GM23338 (cell line): ENCODE measurements around the gene PSORS1C2. TPM values are rescaled to one million over a fixed set of nuclear protein-coding genes. Genes with fewer than 3 reads are reported as not detected.

Experiments used
- ATAC-seq: fragments of 200-7000 bp; cut with Tn5 transposase; 3 replicates; pipeline ENCODE4 v1.9.1; 2020
- DNase-seq: peaks from one replicate; pipeline ENCODE4 v3.0.0-alpha.2; 2015; ENCODE audit warnings: low spot score
- H2AFZ ChIP-seq: fragments of 200-600 bp; sonication (generic); 2 replicates; pipeline ENCODE4 v1.8.0; 2016; ENCODE audit warnings: antibody characterized with exemption, mild to moderate bottlenecking, moderate library complexity
- H3F3A ChIP-seq: fragments of 200-600 bp; sonication (generic); replicated peaks from 2 replicates; pipeline ENCODE4 v1.8.0; 2017; ENCODE audit warnings: antibody characterized with exemption, mixed run types, low read depth
- H3K27ac ChIP-seq: fragments of 200-600 bp; sonication (generic); 2 replicates; pipeline ENCODE4 v1.6.1; 2016; ENCODE audit warnings: low read depth
- H3K27me3 ChIP-seq: fragments of 200-600 bp; sonication (generic); 2 replicates; pipeline ENCODE4 v1.8.0; 2016; ENCODE audit warnings: mild to moderate bottlenecking, mixed run types, moderate library complexity; ENCODE audit not compliant: insufficient read depth
- H3K36me3 ChIP-seq: fragments of 200-600 bp; sonication (generic); 2 replicates; pipeline ENCODE4 v1.8.0; 2016; ENCODE audit warnings: mild to moderate bottlenecking; ENCODE audit not compliant: insufficient read depth
- H3K4me1 ChIP-seq: fragments of 200-600 bp; sonication (generic); 2 replicates; pipeline ENCODE4 v1.8.0; 2016; ENCODE audit warnings: mild to moderate bottlenecking, moderate library complexity; ENCODE audit not compliant: insufficient read depth
- H3K4me2 ChIP-seq: fragments of 200-600 bp; sonication (generic); 2 replicates; pipeline ENCODE4 v1.7.1; 2017; ENCODE audit warnings: mixed run types
- H3K4me3 ChIP-seq: fragments of 200-600 bp; sonication (generic); 2 replicates; pipeline ENCODE4 v1.6.1; 2016; ENCODE audit warnings: mixed run types
- H3K79me2 ChIP-seq: fragments of 200-600 bp; sonication (generic); replicated peaks from 2 replicates; pipeline ENCODE4 v1.8.0; 2017; ENCODE audit warnings: mild to moderate bottlenecking; ENCODE audit not compliant: insufficient read depth
- H3K9me2 ChIP-seq: fragments of 200-600 bp; sonication (generic); 2 replicates; pipeline ENCODE4 v1.8.0; 2017; ENCODE audit not compliant: insufficient read depth
- H4K20me1 ChIP-seq: fragments of 200-600 bp; sonication (generic); replicated peaks from 2 replicates; pipeline ENCODE4 v1.8.0; 2017; ENCODE audit warnings: mild to moderate bottlenecking; ENCODE audit not compliant: insufficient read depth
- H3K27ac Mint-ChIP-seq: 2 replicates; pipeline ENCODE4 v1.8.0; 2020; ENCODE audit warnings: inconsistent platforms, mild to moderate bottlenecking, moderate library complexity, mixed read lengths
- H3K27me3 Mint-ChIP-seq: 3 replicates; pipeline ENCODE4 v1.8.0; 2022; ENCODE audit warnings: low read depth, mild to moderate bottlenecking, moderate library complexity, mixed read lengths, inconsistent platforms; ENCODE audit not compliant: insufficient read depth, poor library complexity
- H3K36me3 Mint-ChIP-seq: 3 replicates; pipeline ENCODE4 v1.8.0; 2021; ENCODE audit warnings: low read depth, mild to moderate bottlenecking, inconsistent platforms, moderate library complexity, mixed read lengths
- H3K4me1 Mint-ChIP-seq: 3 replicates; pipeline ENCODE4 v1.8.0; 2020; ENCODE audit warnings: mild to moderate bottlenecking, inconsistent platforms, mixed read lengths
- H3K4me3 Mint-ChIP-seq: 3 replicates; pipeline ENCODE4 v1.8.0; 2021; ENCODE audit warnings: moderate library complexity, mild to moderate bottlenecking, inconsistent platforms, mixed read lengths
- H3K9me3 Mint-ChIP-seq: 3 replicates; pipeline ENCODE4 v1.8.0; 2020; ENCODE audit warnings: moderate library complexity, mild to moderate bottlenecking, inconsistent platforms, mixed read lengths
- CREB1 ChIP-seq: fragments of 250-450 bp; sonication (Bioruptor Pico); IDR thresholded peaks from 2 replicates; pipeline ENCODE4 v1.5.0; 2020; ENCODE audit warnings: low read depth, mild to moderate bottlenecking, moderate library complexity
- EZH2 ChIP-seq: fragments of 200-600 bp; sonication (generic); IDR thresholded peaks from one replicate; pipeline ENCODE4 v1.8.0; 2017; ENCODE audit warnings: antibody characterized with exemption, mild to moderate bottlenecking, low read depth; ENCODE audit not compliant: unreplicated experiment
- EZH2phosphoT487 ChIP-seq: fragments of 200-600 bp; sonication (generic); IDR thresholded peaks from one replicate; pipeline ENCODE4 v1.8.1; 2018; ENCODE audit warnings: antibody characterized with exemption; ENCODE audit not compliant: unreplicated experiment
- JUNB ChIP-seq: IDR thresholded peaks from one replicate; pipeline ENCODE4 v1.6.1; 2016; ENCODE audit warnings: antibody characterized with exemption; ENCODE audit not compliant: unreplicated experiment
- NANOG ChIP-seq: IDR thresholded peaks from 2 replicates; pipeline ENCODE4 v1.6.1; 2016; ENCODE audit warnings: antibody characterized with exemption, borderline replicate concordance
- POLR2AphosphoS5 ChIP-seq: IDR thresholded peaks from 2 replicates; pipeline ENCODE4 v1.6.1; 2016; ENCODE audit warnings: antibody characterized with exemption, low read depth
- REST ChIP-seq: IDR thresholded peaks from one replicate; pipeline ENCODE4 v1.6.1; 2018; ENCODE audit warnings: antibody characterized with exemption; ENCODE audit not compliant: unreplicated experiment
- STAT1 ChIP-seq: IDR thresholded peaks from one replicate; pipeline ENCODE4 v1.6.1; 2016; ENCODE audit warnings: antibody characterized with exemption; ENCODE audit not compliant: unreplicated experiment
- ZNF114 ChIP-seq: fragments of 250-450 bp; sonication (Bioruptor Pico); IDR thresholded peaks from 2 replicates; pipeline ENCODE4 v1.5.0; 2020; ENCODE audit warnings: mild to moderate bottlenecking, moderate library complexity
- ZNF331 ChIP-seq: fragments of 250-450 bp; sonication (Bioruptor Pico); IDR thresholded peaks from 2 replicates; pipeline ENCODE4 v1.5.0; 2020; ENCODE audit warnings: low read depth, mild to moderate bottlenecking, moderate library complexity
- ZNF462 ChIP-seq: fragments of 250-450 bp; sonication (Bioruptor Pico); IDR thresholded peaks from 2 replicates; pipeline ENCODE4 v1.5.0; 2020; ENCODE audit warnings: mild to moderate bottlenecking, moderate library complexity
- polyA plus RNA-seq: library from polyadenylated mRNA; unstranded; fragments of >200 nt; fragmentation: Nextera tagmentation; extraction: Ambion mirVana; gene quantifications from 2 replicates; pipeline ENCODE4 v1.2.1, GENCODE V29; 2016
- total RNA-seq: library from RNA; depleted of rRNA; stranded (reverse); fragments of >200 nt; shearing (Covaris generic); gene quantifications from 2 replicates; pipeline ENCODE4 v1.2.3, GENCODE V29; 2014
- TF ChIP-seq, protein P1 (sequence below), 2 experiments: fragments of 200-600 bp in 1 of 2; sonication (generic) in 1 of 2; conservative IDR thresholded peaks; 2 replicates each; pipeline versions ENCODE4 v1.5.1 to v1.6.1; 2016 to 2017; ENCODE audit warnings: antibody characterized with exemption in 2 of 2, low read depth in 2 of 2, mild to moderate bottlenecking in 2 of 2, moderate library complexity in 1 of 2
- TF ChIP-seq, protein P2 (sequence below): IDR thresholded peaks from 2 replicates; pipeline ENCODE4 v1.6.1; 2016; ENCODE audit warnings: antibody characterized with exemption

The PSORS1C2 gene
- total and polyA plus RNA-seq, 2 experiments from 2014 or later = 0.47 TPM; not detected in 1

DNA sequence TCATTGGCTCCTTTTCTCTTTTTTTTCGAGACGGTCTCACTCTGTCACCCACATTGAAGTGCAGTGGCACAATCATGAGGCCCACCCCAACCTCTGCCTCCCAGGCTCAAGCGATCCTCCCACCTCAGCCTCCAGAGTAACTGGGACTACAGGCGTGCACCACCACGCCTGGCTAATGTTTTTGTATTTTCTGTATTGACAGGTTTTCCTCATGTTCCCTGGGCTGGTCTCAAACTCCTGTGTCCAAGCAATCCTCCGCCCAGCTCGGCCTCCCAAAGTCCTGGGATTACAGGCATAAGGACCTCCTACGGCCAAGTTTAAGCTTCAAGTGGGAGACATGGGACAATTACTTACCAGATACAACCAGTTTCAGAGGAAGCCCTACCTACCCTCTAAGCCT is 41.0 kb upstream of the PSORS1C2 start:
- no peaks in the 10 kb centered on the region for H3K9me3 Mint-ChIP-seq
- peaks cover 33% of the 10 kb centered on the region for H3K4me1 ChIP-seq
- H2AFZ ChIP-seq = no peak overlapping the region
- H3K27me3 ChIP-seq = no peaks in the 10 kb centered on the region
- peaks cover 13% of the 10 kb centered on the region for H3K36me3 Mint-ChIP-seq
- peaks cover 39% of the 10 kb centered on the region for H3K4me1 Mint-ChIP-seq
- H4K20me1 ChIP-seq = no peaks in the 10 kb centered on the region
- DNase-seq (no peak), ATAC-seq (no peak)
- H3K36me3 ChIP-seq = no peaks in the 10 kb centered on the region; the same call in 1 of the 2 replicates
- no peak overlapping the region for H3K4me3 ChIP-seq
- no peak overlapping the region for H3K4me3 Mint-ChIP-seq
- no peak overlapping the region for H3K27ac Mint-ChIP-seq
- H3K27ac ChIP-seq = no peak overlapping the region
- H3K9me2 ChIP-seq = no peaks in the 10 kb centered on the region
- no peak overlapping the region; the same call in 1 of the 2 replicates for H3K4me2 ChIP-seq
- TF ChIP-seq ZNF114 (CRISPR knock-in tag) = no peak
- TF ChIP-seq POLR2AphosphoS5 = no peak
- no peak for TF ChIP-seq STAT1
- no peak for TF ChIP-seq EZH2phosphoT487
- no peak for TF ChIP-seq REST
- TF ChIP-seq, protein P1, sequence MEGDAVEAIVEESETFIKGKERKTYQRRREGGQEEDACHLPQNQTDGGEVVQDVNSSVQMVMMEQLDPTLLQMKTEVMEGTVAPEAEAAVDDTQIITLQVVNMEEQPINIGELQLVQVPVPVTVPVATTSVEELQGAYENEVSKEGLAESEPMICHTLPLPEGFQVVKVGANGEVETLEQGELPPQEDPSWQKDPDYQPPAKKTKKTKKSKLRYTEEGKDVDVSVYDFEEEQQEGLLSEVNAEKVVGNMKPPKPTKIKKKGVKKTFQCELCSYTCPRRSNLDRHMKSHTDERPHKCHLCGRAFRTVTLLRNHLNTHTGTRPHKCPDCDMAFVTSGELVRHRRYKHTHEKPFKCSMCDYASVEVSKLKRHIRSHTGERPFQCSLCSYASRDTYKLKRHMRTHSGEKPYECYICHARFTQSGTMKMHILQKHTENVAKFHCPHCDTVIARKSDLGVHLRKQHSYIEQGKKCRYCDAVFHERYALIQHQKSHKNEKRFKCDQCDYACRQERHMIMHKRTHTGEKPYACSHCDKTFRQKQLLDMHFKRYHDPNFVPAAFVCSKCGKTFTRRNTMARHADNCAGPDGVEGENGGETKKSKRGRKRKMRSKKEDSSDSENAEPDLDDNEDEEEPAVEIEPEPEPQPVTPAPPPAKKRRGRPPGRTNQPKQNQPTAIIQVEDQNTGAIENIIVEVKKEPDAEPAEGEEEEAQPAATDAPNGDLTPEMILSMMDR (conservative IDR thresholded peaks at IDR 0.05; ENCODE audit: low read depth in 2 of 2) = no peak
- no peak for TF ChIP-seq NANOG
- TF ChIP-seq ZNF462 (CRISPR knock-in tag) = no peak
- no peak for TF ChIP-seq EZH2
- no peak for TF ChIP-seq JUNB
- no peak for TF ChIP-seq ZNF331 (CRISPR knock-in tag)
- TF ChIP-seq, protein P2, sequence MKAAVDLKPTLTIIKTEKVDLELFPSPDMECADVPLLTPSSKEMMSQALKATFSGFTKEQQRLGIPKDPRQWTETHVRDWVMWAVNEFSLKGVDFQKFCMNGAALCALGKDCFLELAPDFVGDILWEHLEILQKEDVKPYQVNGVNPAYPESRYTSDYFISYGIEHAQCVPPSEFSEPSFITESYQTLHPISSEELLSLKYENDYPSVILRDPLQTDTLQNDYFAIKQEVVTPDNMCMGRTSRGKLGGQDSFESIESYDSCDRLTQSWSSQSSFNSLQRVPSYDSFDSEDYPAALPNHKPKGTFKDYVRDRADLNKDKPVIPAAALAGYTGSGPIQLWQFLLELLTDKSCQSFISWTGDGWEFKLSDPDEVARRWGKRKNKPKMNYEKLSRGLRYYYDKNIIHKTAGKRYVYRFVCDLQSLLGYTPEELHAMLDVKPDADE = no peak
- TF ChIP-seq CREB1 (CRISPR knock-in tag) = no peak
- peaks cover 3% of the 10 kb centered on the region for H3K79me2 ChIP-seq
- H3K27me3 Mint-ChIP-seq = peaks cover 7% of the 10 kb centered on the region
- H3F3A ChIP-seq = no peaks in the 10 kb centered on the region
